MM.1S (cell line): ENCODE measurements around the gene KCNK13.

ENCODE experiments used
- EZH2phosphoT487 ChIP-seq: fragments of 300-600 bp; sonication (generic); IDR thresholded peaks from 2 replicates; pipeline ENCODE4 v1.6.1; 2018; ENCODE audit warnings: antibody characterized with exemption, low read length
- TF ChIP-seq, protein P1 (sequence below): fragments of 300-600 bp; sonication (generic); IDR thresholded peaks from 2 replicates; pipeline ENCODE4 v1.5.1; 2016; ENCODE audit warnings: antibody characterized with exemption, low read length, mixed read lengths

DNA sequence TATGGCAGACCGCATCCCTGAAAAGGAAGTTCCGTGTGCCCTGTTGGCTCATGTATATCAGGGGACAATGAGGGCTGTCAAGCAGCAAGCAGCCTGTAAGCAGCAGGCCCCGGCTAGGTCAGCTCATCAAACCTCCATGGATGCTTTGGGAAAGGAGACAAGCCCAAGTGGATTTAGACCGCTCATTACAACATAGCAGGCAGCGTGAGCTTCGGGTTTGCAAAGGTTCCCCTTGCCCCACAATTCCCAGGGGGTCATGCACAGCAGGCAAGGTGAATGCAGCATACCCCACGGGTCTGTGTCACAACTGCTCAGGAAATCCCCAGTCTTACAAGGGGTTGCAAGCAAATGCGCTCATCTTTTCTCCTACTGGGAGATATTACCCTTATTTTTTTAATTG is 54.6 kb downstream of the KCNK13 start:
- TF ChIP-seq EZH2phosphoT487, result no peak
- TF ChIP-seq, protein P1, sequence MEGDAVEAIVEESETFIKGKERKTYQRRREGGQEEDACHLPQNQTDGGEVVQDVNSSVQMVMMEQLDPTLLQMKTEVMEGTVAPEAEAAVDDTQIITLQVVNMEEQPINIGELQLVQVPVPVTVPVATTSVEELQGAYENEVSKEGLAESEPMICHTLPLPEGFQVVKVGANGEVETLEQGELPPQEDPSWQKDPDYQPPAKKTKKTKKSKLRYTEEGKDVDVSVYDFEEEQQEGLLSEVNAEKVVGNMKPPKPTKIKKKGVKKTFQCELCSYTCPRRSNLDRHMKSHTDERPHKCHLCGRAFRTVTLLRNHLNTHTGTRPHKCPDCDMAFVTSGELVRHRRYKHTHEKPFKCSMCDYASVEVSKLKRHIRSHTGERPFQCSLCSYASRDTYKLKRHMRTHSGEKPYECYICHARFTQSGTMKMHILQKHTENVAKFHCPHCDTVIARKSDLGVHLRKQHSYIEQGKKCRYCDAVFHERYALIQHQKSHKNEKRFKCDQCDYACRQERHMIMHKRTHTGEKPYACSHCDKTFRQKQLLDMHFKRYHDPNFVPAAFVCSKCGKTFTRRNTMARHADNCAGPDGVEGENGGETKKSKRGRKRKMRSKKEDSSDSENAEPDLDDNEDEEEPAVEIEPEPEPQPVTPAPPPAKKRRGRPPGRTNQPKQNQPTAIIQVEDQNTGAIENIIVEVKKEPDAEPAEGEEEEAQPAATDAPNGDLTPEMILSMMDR, result no peak
